BJ (cell line): ENCODE measurements around the gene SF1. TPM values are rescaled to one million over a fixed set of nuclear protein-coding genes. Genes with fewer than 3 reads are reported as not detected.

Experiments
- CTCF ChIA-PET: fragments of 350-600 bp; formaldehyde crosslinking; extraction: SDS; loops from one replicate; lab custom pipeline; 2021; ENCODE audit warnings: antibody characterized with exemption, inconsistent platforms; lab: Yijun Ruan, JAX
- POLR2A ChIA-PET: fragments of 300-600 bp; sonication (Branson Sonifier 250); formaldehyde crosslinking; extraction: SDS; loops from one replicate; lab custom pipeline; 2021; ENCODE audit warnings: antibody characterized with exemption; lab: Charles Lee
- DNase-seq: peaks from one replicate; pipeline ENCODE4 v3.0.0-alpha.2; 2011; ENCODE audit warnings: low read depth
- H3K27me3 ChIP-seq: 2 replicates; pipeline ENCODE4 v1.6.0; 2011; ENCODE audit warnings: low read length; ENCODE audit not compliant: control insufficient read depth, insufficient read depth
- H3K36me3 ChIP-seq: 2 replicates; pipeline ENCODE4 v1.5.1; 2011; ENCODE audit warnings: low read length; ENCODE audit not compliant: control insufficient read depth, insufficient read depth
- H3K4me3 ChIP-seq: 2 replicates; pipeline ENCODE4 v1.5.1; 2011; ENCODE audit warnings: low read depth, mild to moderate bottlenecking, control low read depth, low read length
- polyA plus RNA-seq: library from polyadenylated mRNA; depleted of rRNA; stranded (reverse); fragments of >200 nt; gene quantifications from 2 replicates; pipeline ENCODE4 v1.2.3, GENCODE V29; 2011
- TF ChIP-seq, protein P1 (sequence below): IDR thresholded peaks from 2 replicates; pipeline ENCODE4 v1.5.1; 2011; ENCODE audit warnings: low read depth, mild to moderate bottlenecking, control low read depth, inconsistent platforms, low read length, moderate library complexity; ENCODE audit not compliant: insufficient read depth

The SF1 gene
- polyA plus RNA-seq, 1 experiment, result 41.7 TPM

DNA sequence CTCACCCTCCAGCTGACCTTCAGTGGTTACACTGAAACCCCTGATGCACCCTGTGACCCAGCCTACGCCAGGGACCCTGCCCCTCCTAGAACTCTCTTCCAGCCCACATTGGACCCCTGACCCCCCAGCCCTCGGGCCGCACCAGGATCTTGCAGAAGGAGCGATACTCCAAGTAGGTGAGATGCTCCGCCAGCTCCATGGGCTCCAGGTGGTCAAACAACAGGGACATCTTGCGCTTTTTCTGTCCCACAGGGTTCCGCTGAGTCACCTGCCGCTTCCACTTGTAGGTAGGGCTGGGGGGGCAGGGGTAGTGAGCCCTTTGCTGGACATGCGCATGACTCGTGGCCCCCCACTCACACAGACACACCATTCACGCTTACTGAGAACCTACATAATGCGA lies 38.5 kb downstream of the SF1 start:
- no peak overlapping the region for H3K4me3 ChIP-seq
- H3K36me3 ChIP-seq, result no peaks in the 10 kb centered on the region
- DNase-seq, result no peak
- TF ChIP-seq, protein P1, sequence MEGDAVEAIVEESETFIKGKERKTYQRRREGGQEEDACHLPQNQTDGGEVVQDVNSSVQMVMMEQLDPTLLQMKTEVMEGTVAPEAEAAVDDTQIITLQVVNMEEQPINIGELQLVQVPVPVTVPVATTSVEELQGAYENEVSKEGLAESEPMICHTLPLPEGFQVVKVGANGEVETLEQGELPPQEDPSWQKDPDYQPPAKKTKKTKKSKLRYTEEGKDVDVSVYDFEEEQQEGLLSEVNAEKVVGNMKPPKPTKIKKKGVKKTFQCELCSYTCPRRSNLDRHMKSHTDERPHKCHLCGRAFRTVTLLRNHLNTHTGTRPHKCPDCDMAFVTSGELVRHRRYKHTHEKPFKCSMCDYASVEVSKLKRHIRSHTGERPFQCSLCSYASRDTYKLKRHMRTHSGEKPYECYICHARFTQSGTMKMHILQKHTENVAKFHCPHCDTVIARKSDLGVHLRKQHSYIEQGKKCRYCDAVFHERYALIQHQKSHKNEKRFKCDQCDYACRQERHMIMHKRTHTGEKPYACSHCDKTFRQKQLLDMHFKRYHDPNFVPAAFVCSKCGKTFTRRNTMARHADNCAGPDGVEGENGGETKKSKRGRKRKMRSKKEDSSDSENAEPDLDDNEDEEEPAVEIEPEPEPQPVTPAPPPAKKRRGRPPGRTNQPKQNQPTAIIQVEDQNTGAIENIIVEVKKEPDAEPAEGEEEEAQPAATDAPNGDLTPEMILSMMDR, result no peak
- ChIA-PET CTCF (interaction anchor here (1.6 to 4.7 kb wide), 2 partner anchors 13 to 51 kb away, joined by 6 to 14 read pairs; no protein-coding TSS in a partner anchor), POLR2A (no interaction called here)
- peaks cover 41% of the 10 kb centered on the region for H3K27me3 ChIP-seq

DNA sequence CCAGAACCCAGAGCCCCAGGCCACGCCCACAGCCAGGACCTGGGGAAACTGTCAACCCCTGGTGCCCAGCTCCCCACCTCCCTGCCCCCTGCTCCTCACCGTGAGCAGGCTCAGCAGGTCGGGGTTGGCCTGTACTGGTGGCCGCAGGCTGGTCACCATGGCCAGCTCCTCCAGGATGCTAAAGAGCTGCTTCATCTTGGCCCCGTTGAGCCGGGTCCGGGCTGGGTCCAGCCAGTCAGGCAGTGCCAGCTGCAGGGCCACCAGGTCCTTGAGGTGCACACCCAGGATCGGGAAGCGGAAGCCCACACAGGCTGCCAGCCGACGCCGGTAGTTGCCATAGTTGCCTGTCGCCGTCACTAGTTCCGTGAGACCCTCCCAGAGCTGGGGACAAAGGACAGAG lies 41.7 kb downstream of the SF1 start:
- ChIA-PET CTCF (interaction anchor here (0.8 to 1.9 kb wide), 2 partner anchors 9 to 48 kb away, joined by 3 to 5 read pairs; no protein-coding TSS in a partner anchor), POLR2A (no interaction called here)
- Histone ChIP-seq H3K4me3 (no peak overlapping the region), H3K36me3 (no peaks in the 10 kb centered on the region), H3K27me3 (peaks cover 22% of the 10 kb centered on the region)
- TF ChIP-seq, protein P1, result no peak
- no peak for DNase-seq

DNA sequence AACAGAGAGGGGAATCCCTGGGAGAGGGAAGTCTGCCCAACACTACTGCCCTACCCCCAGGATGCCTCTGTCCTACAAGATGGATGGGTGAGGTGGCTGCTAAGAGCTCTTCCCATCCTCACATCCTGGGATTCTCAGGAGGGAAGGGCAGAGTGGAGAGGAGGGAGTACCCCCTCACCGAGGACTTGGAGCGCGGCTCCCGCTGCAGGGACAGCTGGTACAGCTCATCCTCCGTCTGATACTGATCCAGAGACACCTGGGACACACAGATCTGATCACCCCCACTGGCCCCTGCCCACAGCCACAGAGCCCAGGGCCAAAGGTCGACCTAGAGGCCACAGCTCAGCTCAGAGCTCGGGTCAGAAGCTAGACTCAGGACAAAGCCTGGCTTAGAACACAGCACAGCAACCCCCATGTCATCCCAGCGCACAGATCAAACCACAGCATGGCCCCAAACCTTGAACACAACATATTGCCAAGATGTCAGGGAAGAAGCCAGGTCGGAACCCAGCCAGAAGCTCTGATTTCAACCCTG lies 42.5 kb downstream of the SF1 start:
- TF ChIP-seq, protein P1, result no peak
- no peaks in the 10 kb centered on the region for H3K36me3 ChIP-seq
- H3K4me3 ChIP-seq, result no peak overlapping the region
- DNase-seq, result no peak
- H3K27me3 ChIP-seq, result peaks cover 14% of the 10 kb centered on the region
- CTCF ChIA-PET, result interaction anchor here (0.8 to 1.9 kb wide), 3 partner anchors 9 to 47 kb away, joined by 3 to 5 read pairs (median 3); no protein-coding TSS in a partner anchor
- POLR2A ChIA-PET, result no interaction called here

DNA sequence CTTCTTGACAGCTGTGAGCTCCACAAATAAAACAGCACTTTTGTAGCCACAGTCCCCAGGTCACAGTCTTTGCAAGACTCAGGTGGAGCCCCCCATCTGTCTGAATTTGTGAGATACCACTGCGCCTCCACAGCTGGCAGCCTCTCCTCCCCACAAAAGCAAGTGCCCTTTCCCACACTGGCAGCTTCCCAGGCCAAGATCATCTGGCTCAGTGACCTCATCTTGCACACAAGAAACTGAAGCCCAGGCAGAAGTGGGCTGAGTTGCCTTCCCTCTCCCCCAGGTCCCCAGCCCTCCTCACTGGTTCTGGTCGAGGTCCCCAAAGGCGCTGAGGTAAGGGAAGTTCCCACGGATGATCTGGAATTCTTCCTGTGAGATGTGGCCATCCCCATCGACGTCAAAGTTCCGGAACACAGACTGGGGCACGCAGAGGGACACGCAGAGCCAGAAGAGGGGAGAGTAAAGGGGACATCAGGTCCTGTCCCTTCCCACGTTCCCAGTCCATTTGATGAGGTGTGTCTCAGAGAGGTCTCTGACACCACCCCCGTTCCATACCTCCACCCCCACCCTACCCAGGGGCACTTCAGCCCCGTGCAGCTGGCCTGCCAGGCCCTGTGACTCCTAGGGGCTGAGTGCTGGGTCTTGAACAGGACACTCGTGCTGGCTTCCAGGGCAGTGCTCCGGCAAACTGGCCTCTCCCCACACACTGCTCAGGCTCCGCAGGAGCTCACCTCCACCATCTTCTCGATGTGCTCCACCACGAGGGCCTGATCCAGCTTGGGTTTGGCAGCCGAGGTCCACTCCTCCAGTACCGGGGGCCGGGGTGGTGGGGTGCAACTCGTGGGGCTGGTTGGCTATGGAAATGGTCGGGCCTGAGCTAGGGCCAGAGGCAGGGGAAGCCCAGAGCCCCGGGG lies 43.3 kb downstream of the SF1 start:
- no peak for DNase-seq
- Histone ChIP-seq H3K36me3 (no peaks in the 10 kb centered on the region), H3K4me3 (no peak overlapping the region), H3K27me3 (peaks cover 14% of the 10 kb centered on the region)
- TF ChIP-seq, protein P1, result no peak
- ChIA-PET CTCF (interaction anchor here (1.1 to 3.1 kb wide), 3 partner anchors 8 to 279 kb away, joined by 3 to 19 read pairs (median 3); partner anchors contain the start of genes ARL2 and RASGRP2), POLR2A (no interaction called here)

DNA sequence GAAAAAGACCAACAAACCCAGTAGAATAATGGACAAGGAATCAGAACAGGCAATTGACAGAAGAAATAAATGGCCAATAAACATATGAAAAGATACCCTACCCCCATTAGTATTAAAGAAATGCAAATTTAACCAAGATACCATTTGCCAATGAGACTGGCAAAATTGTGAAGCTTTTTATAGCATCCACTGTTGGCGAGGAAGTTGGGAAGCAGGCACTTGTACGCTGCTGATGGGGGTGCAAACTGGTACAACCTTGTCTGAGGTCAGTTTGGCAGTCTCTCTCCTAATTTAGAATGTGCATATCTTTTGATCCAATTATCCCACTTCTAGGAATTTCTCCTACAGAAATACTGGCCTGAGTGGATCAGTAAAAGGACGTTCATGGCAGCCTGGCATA lies 46.7 kb downstream of the SF1 start:
- POLR2A ChIA-PET, result no interaction called here
- H3K36me3 ChIP-seq, result no peaks in the 10 kb centered on the region
- no peak for DNase-seq
- no peak overlapping the region for H3K4me3 ChIP-seq
- peaks cover 10% of the 10 kb centered on the region for H3K27me3 ChIP-seq
- CTCF ChIA-PET, result no interaction called here
- TF ChIP-seq, protein P1, result no peak
